RCC 7860 (cell line): Measurements from ENCODE around the gene OSBPL5.
A peak's percentile ranks its signal among the peaks of the same experiment; 100 is the strongest.
"Not testable (repeated sequence)": the region's sequence is repeated elsewhere in the genome, so short reads cannot be mapped to it uniquely, and the experiment has no call there.

Source experiments
- DNase-seq: peaks from one replicate; pipeline ENCODE4 v3.0.0-alpha.2; 2015; ENCODE audit warnings: low spot score
- FAIRE-seq: peaks from 2 replicates; lab custom pipeline; 2012; peaks lifted over from hg19 to GRCh38; lab: Jason Lieb, UNC

OSBPL5 gene

DNA sequence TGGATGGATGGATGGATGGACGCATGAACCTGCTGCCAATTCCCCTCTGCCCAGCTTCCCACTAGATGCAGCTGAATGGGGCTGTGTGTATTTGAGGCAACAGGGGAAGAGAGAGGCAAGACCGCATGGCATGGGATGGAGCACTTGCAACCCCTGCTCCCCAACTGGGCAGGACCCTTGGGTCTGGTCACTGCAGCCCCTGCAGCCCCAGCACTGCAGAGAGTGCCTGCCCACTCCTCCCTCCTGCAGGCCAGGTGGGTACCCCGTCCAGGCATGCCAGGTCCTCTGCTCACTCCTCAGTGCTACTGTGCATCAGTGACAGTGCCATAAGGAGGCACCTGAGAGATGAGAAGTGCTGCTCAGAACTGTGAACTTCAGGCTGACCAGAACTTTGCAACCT is 40.3 kb downstream of the OSBPL5 start:
- DNase-seq (no peak), FAIRE-seq (no peak)

DNA sequence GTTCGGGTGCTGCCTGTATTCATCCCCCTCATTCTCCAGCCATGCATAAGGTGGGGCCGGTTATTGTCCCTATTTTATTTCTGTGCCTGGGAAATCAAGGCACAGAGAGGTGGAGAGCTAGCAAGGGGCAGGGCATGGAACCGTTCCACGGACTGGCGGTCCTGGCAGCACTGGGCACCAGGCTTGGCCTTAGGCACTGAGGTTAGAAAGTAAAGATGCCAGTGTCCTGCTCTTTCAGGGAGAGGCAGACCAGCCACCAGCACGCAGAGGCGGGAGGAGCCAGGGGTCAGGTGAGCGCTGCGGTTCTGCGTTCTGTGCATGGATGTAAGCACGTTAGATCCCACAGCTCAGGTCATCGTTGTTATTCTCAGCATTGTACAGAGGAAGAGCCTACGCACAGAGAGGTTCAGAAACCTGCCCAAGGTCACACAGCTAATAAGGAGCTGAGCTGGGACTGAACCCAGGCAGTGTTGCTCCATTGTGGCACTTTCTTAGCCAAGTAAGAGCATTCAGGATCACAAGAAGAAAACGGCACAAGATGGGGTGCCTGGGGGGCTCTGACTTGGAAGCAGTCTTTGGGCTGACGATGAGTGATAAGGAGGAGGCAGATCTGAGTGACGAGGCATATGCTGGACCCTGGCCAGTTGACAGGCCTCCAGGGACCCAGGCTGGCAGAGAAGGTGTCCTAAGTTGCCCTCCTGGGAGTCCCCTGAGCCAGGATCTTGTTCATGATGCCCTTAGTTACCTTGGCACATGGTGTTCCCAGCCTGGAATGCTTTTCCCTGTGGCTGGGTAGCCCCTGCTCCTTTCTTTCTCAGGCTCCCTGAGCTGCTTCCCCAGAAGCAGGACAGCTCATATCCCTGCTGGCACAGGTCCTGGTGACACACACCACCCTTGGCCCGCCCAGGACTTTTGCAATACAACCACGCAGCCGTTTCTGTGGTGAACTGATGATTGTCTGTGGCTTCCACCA is 41.1 kb downstream of the OSBPL5 start:
- DNase-seq (peak; percentile 82), FAIRE-seq (peak; percentile 90)

DNA sequence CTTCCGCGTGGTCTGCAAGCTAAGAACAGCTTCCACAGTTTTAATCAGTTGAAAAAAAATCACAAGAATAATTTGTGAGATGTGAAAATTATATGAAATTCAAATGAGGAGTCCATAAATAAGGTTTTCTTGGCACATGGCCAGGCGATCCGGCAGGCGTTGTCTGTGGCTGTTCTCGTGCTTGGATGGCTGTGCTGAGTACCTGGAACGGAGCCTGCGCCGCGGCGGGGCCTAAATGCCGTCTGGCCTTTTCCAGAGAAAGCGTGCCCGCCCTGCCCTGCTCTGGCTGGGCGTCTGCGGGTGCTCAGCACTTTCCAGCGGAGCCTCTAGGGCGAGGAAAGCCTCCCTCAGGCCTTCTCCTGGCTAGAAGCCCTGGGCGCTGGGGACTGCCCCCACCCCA is 41.8 kb downstream of the OSBPL5 start:
- DNase-seq (no peak), FAIRE-seq (no peak)

GRCh38 chr11:3122775-3123201 is 42.3 kb downstream of the OSBPL5 start:
- FAIRE-seq (no peak), DNase-seq (no peak)

DNA sequence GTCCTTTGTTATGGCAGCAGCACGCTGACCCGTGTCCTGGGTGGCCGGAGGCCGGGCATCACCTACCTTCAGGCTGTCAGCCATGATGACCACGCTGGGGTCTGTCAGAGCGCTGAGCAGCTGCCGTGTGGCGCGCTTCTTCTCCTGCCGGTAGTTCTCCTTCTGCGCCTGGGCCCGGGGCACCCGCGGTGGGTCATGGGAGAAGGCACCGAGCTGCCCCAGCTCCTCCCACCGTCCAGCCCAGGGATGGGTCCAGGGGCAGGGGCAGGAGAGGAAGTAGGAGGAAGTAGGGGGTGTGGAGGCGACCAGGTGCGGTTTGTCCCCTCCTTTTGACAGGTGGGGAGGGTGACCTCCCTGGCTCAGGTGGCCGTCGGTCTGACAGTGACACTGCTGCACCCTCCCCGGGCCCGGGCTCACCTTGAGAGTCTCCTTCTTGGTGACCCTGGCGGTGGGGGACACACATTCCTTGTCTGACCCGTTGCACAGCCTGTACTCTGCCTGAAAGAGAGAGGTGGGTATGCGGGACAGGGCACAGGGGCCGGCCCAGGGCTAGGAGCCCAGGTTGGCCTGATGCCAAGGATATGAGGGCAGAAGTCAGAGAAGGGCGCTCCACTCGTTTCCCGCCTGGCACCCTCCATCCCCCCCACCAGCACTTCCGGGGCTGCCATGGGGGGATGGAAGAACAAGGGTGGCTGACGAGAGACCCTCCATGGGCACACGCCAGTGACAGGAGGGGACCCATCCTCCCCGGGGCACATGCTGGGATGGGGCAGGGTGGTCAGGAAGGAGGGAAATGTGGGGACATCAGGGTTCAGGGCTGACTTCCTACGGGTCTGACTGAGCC is 43.0 kb downstream of the OSBPL5 start:
- DNase-seq (no peak), FAIRE-seq (no peak)

DNA sequence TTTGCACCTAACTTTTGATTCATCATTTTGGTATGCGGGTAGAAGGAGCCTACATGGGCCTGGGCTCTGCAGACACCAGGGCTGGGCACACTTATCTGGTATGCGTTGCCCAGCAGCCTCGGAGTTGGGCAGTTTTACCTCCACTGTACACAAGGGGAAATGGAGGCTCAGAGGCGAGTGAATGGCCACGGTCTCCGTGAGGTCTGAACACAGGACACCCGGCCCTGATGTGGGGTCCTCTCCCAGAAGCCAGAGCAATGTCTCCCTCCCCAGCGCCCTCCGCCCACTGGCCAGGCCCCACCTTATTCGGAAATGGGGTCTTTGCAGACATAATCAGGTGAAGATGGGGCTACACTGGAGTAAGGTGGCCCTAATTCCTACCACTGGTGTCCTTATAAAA is 43.7 kb downstream of the OSBPL5 start:
- no peak for DNase-seq
- no peak for FAIRE-seq

DNA sequence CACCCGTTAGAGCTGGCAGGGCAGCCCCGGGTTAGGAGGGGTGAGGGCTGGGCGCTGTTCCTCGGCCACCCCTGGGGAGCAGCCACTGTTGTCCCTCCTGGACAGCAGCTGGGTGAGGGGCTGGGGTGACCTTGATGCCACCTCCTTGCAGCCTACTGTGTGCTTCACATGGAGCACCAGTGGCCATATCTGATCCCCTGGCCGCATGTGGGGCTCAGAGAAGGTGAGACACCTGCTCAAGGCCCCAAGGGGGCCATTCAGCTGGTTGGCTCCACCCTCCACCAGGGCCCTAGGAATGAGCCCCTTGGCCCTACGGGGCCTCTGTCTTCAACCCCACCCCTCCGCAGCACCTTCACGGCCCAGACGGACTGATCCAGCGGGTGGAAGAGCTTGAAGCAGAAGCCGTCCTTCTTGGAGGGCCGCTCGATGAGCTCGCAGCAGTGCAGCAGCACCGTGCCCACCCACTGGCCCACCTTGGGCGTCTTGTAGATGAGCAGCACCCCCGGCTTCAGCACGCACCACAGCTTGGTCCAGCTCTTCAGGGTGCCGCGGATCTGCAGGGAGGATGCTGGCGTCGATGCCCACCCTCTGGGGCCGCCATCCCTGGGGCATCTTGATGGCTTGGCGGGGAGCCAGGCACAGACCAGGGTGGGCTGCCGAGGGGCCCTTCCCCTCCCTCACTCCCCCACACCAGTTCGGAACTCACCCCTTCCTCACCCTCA is 44.9 kb downstream of the OSBPL5 start:
- DNase-seq = no peak
- no peak for FAIRE-seq

- DNase-seq (no peak), FAIRE-seq (no peak)
Measured at GRCh38 chr11:3119141-3119821, 45.8 kb downstream of the OSBPL5 start.

- DNase-seq (no peak), FAIRE-seq (no peak)
Measured at GRCh38 chr11:3115321-3115720, 49.8 kb downstream of the OSBPL5 start.

GRCh38 chr11:3113661-3114060 is 51.4 kb downstream of the OSBPL5 start:
- not testable (repeated sequence) for FAIRE-seq, DNase-seq

DNA sequence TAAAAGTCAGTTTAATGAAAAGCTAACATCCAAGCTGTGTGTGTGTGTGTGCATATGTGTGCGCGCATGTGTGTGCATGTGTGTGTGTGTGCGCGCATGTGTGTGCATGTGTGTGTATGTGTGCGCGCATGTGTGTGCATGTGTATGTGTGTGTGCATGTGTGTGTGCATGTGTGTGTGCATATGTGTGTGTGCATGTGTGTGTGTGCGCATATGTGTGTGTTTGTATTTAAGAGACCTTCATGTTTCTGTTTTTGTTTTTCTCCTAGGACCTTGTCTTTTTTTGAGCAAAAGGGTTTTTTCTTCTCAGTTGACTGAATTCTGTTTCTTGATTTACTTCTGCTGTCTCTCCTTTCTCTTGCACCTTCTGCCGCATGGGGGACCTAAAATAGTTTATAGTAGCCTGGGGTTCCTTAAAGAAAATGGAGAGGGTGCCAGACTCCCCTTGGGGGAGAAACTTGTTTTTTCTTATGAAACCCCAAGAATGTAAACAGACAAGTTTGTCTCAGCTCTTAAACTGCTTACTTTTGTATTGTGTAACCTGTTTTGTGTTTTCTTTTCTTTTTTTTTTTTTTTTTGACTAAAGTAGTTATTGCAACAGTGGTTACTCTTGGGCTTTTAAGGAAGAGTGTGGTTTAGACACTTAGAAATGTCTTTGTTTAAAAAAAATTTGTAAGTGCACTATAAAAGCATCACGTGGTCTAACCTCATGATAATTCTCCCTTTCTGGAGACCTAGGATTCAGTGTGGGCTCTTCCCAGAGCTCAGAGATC is 53.0 kb downstream of the OSBPL5 start:
- DNase-seq (no peak), FAIRE-seq (no peak)

GRCh38 chr11:3111466-3111865 is 53.6 kb downstream of the OSBPL5 start:
- DNase-seq = no peak
- no peak for FAIRE-seq

DNA sequence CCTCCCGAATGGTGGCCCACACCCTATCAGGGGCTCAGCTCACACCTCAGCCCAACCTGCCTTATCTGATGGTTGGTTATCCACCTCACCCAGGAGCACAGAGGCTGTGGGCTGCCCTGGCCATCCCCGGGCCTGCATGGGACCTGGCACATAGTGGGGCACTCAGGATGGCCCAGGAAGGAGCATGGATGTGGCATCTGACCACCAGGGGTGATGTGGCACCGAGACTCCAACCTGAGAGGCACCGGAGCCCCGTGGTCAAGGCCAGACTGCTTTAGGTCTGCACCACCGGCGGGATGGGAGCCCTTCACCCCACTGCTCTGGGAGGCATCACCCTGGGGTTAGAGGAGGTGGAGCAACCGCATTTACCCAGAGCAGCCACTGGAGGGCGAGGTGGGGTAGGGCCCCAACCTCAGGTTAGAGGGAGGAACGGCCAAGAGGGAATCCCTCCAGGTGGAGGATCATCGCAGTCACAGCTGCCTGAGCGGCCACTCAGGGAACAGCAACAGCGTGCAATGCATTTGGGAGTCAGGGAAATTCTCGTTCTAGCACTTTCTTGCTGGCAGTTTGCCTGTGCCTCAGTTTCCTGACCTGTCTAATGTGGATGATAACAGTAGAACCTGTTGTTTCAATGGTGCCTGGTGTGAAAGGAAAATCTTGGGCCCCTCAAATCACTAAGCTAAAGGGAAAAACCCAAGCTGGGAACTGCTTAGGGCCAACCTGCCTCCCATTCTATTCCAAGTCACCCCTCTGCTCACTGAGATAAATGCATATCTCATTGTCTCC is 55.0 kb downstream of the OSBPL5 start:
- FAIRE-seq = no peak

GRCh38 chr11:3109434-3109833 is 55.7 kb downstream of the OSBPL5 start:
- DNase-seq (no peak), FAIRE-seq (no peak)

More for the DNA sequence above, 55.0 kb downstream of the OSBPL5 start:
- DNase-seq = no peak

GRCh38 chr11:3108183-3108721 is 56.9 kb downstream of the OSBPL5 start:
- FAIRE-seq (no peak), DNase-seq (no peak)

- DNase-seq (no peak), FAIRE-seq (no peak)
Measured at GRCh38 chr11:3107608-3108182, 57.4 kb downstream of the OSBPL5 start.

DNA sequence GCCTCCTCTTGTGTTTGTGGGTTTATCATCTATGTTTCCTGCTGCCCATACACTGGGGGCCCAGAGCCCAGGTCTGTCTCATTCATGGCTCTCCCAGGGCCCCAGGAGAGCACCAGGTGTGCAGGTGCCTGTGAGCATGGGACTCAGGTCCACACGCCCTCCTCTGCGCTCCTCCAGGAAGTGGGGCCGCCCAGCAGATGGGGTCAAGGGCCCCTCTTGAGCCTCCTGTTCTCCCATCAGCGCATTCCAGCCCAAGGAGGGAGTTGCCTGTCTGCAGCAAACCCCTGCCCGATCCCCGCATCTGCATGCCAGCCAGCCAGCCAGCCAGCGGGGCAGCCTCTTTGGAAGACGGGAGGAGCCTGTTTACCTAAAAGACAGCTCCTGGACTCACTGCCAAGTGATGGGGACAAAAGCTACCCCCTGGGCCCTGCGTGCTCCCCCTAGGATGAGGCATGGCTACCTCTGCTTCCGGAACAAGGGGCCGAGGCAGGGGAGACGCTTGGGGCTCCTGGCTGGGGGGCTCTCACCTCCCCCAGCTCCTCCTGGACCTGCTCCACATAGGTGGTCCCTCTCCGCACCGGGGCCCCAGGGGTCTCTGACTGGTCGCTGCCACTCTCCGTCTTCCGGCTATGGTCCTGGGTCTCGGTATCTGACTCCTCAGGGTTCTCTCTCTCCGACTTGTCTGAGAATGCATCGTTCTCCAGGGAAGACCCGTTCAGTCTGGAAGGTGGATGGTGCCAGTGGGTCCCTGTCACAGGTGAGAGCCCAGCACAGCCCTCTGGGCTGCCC is 58.2 kb downstream of the OSBPL5 start:
- DNase-seq (no peak), FAIRE-seq (no peak)
